ENCODE results near the gene USP12. TPM values are rescaled to one million over a fixed set of nuclear protein-coding genes. Genes with fewer than 3 reads are reported as not detected.

USP12 gene
- polyA plus RNA-seq, 3 donors: 12.8 to 23.4 (median 14.5) TPM

DNA sequence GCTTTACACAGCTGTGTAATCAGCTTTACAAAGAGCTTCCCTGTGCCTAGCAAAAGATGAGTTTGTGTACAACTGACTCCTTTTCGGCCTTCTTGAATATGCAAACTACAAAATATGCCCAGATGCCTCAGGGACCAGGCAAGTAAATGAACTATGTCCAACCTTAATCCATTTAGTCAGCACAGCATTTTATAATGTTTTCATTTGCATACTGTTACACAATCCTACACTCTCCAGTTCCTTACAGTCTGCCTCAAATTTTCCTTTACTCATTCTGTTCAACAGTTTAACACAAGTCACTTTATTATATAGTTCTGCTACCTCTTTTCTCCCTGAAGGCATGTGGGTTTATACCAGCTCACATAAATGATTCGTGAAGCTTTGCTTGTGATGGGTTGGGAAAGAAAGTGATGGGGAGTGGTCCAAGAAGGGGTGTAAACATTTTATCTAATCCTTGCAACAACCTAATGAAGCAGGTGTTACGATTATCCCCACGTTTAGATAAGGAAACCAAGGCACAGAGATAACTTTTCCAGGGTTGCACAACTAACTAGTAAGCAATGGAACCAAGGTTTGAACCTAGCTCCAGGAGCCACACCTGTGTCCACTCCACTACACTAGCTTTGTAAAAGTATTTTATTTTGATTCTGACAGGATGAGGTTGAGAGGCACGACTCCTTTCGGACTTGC is 3.3 kb upstream of the USP12 start:
- intact Hi-C loops (cut with micrococcal nuclease): loop anchor here in 1 of 2 donors (10.0 kb wide), 1 partner anchor 200 kb away; no protein-coding TSS in a partner anchor
- Histone ChIP-seq H3K27ac (ENCODE audit: low read depth in 1 of 2, low read length in 2 of 2) (peak overlapping the region in 1 of 2 donors; percentile 69), H3K36me3 (replicated peaks in 1 of 2; ENCODE audit: control insufficient read depth in 1 of 2, insufficient read depth in 2 of 2, low read length in 2 of 2) (no peaks in the 10 kb centered on the region), H4K20me1 (ENCODE audit: insufficient read depth, low read length) (peaks cover 10% of the 10 kb centered on the region), H2AFZ (ENCODE audit: insufficient read depth, low read depth, low read length, poor library complexity, severe bottlenecking) (peak overlapping the region; percentile 6), H3K9ac (ENCODE audit: insufficient read depth, low read length, poor library complexity, severe bottlenecking) (no peak overlapping the region), H3K27me3 (ENCODE audit: control insufficient read depth in 2 of 2, insufficient read depth in 2 of 2, low read length in 2 of 2) (no peaks in the 10 kb centered on the region), H3K4me3 (replicated peaks in 1 of 3; ENCODE audit: low read depth in 2 of 3, low read length in 3 of 3) (no peak overlapping the region), H3K4me2 (replicated peaks; ENCODE audit: extremely low read depth, low read length, poor library complexity, severe bottlenecking) (peak overlapping the region; percentile 5), H3K79me2 (ENCODE audit: insufficient read depth, low read length) (peaks cover 14% of the 10 kb centered on the region), H3K9me3 (replicated peaks in 1 of 2; ENCODE audit: control insufficient read depth in 1 of 2, insufficient read depth in 1 of 2, low read length in 2 of 2) (no peaks in the 10 kb centered on the region), H3K4me1 (ENCODE audit: control insufficient read depth in 1 of 2, insufficient read depth in 2 of 2, low read length in 2 of 2) (peaks cover 50 to 58% of the 10 kb centered on the region in 2 donors)
- Mint-ChIP-seq H3K27me3 (ENCODE audit: low read depth in 3 of 3) (no peaks in the 10 kb centered on the region), H3K4me1 (peaks cover 51% of the 10 kb centered on the region), H3K4me3 (no peak overlapping the region), H3K9me3 (no peaks in the 10 kb centered on the region), H3K27ac (peak overlapping the region; percentile 43 to 85 (median 72)), H3K36me3 (peaks cover 2% of the 10 kb centered on the region in 2 donors)
- TF ChIP-seq, protein P1, sequence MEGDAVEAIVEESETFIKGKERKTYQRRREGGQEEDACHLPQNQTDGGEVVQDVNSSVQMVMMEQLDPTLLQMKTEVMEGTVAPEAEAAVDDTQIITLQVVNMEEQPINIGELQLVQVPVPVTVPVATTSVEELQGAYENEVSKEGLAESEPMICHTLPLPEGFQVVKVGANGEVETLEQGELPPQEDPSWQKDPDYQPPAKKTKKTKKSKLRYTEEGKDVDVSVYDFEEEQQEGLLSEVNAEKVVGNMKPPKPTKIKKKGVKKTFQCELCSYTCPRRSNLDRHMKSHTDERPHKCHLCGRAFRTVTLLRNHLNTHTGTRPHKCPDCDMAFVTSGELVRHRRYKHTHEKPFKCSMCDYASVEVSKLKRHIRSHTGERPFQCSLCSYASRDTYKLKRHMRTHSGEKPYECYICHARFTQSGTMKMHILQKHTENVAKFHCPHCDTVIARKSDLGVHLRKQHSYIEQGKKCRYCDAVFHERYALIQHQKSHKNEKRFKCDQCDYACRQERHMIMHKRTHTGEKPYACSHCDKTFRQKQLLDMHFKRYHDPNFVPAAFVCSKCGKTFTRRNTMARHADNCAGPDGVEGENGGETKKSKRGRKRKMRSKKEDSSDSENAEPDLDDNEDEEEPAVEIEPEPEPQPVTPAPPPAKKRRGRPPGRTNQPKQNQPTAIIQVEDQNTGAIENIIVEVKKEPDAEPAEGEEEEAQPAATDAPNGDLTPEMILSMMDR (IDR thresholded peaks at IDR 0.05): no peak
- peak; percentile 30 to 61 (median 58) for DNase-seq
- 73% methylated on average over 3 of the region's 6 CpGs for WGBS (ENCODE audit: insufficient coverage)

DNA sequence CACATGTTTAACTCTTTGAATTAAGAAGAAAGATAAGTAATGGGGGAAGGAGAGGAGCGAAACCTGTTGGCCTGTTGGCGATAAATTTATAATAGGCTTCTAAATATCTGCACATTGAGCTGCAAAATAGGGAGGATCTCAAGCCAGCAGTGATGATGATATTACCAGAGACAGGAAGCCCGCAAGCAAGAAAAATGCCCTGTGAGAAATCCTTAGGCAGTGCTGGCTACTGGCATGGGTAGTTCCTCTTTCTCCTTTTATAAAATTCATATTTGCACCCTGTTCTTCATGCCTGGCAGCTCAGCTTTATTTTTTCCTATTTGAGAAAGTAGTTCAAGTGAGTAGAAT is 858 bp upstream of the USP12 start:
- WGBS (ENCODE audit: insufficient coverage): 0% methylated on average over 2 of the region's 3 CpGs
- no peaks in the 10 kb centered on the region for H3K27me3 Mint-ChIP-seq (ENCODE audit: low read depth in 3 of 3)
- Histone ChIP-seq H3K27ac (ENCODE audit: low read depth in 1 of 2, low read length in 2 of 2) (peak overlapping the region; percentile 93 to 99), H3K4me3 (replicated peaks in 1 of 3; ENCODE audit: low read depth in 2 of 3, low read length in 3 of 3) (peak overlapping the region; percentile 51 to 97 (median 86)), H3K4me2 (replicated peaks; ENCODE audit: extremely low read depth, low read length, poor library complexity, severe bottlenecking) (peak overlapping the region; percentile 85), H3K9me3 (replicated peaks in 1 of 2; ENCODE audit: control insufficient read depth in 1 of 2, insufficient read depth in 1 of 2, low read length in 2 of 2) (no peaks in the 10 kb centered on the region), H3K27me3 (ENCODE audit: control insufficient read depth in 2 of 2, insufficient read depth in 2 of 2, low read length in 2 of 2) (no peaks in the 10 kb centered on the region), H3K79me2 (ENCODE audit: insufficient read depth, low read length) (peaks cover 38% of the 10 kb centered on the region), H3K9ac (ENCODE audit: insufficient read depth, low read length, poor library complexity, severe bottlenecking) (peak overlapping the region; percentile 98), H2AFZ (ENCODE audit: insufficient read depth, low read depth, low read length, poor library complexity, severe bottlenecking) (peak overlapping the region; percentile 63), H3K4me1 (ENCODE audit: control insufficient read depth in 1 of 2, insufficient read depth in 2 of 2, low read length in 2 of 2) (peaks cover 52 to 71% of the 10 kb centered on the region in 2 donors), H4K20me1 (ENCODE audit: insufficient read depth, low read length) (peaks cover 34% of the 10 kb centered on the region), H3K36me3 (replicated peaks in 1 of 2; ENCODE audit: control insufficient read depth in 1 of 2, insufficient read depth in 2 of 2, low read length in 2 of 2) (no peaks in the 10 kb centered on the region)
- peaks cover 2% of the 10 kb centered on the region in 2 donors for H3K36me3 Mint-ChIP-seq
- peak overlapping the region; percentile 82 to 91 for H3K4me3 Mint-ChIP-seq
- peaks cover 54% of the 10 kb centered on the region for H3K4me1 Mint-ChIP-seq
- TF ChIP-seq, protein P1 (IDR thresholded peaks at IDR 0.05): no peak
- intact Hi-C loops (cut with micrococcal nuclease): loop anchor here in 1 of 2 donors (10.0 kb wide), 1 partner anchor 198 kb away; no protein-coding TSS in a partner anchor
- DNase-seq: peak; percentile 78 to 83 (median 80)
- no peaks in the 10 kb centered on the region for H3K9me3 Mint-ChIP-seq
- H3K27ac Mint-ChIP-seq: peak overlapping the region; percentile 93 to 98 (median 97)

Data from CD14-positive monocyte (primary cell).